Thoracic aorta (tissue), 2 donors: Measurements from ENCODE around the gene SOD1. TPM values are rescaled to one million over a fixed set of nuclear protein-coding genes. Genes with fewer than 3 reads are reported as not detected.

Source experiments
- ATAC-seq: fragments of 150-250 bp; one replicate; pipeline ENCODE4 v1.8.0; 2017; ENCODE audit warnings: low read depth; ENCODE audit not compliant: insufficient number of reproducible peaks, low FRiP score
- DNase-seq: peaks from one replicate; pipeline ENCODE4 v3.0.0-alpha.2; 2020; ENCODE audit warnings: low spot score
- H3K27ac ChIP-seq, 2 donors: fragments of 200-600 bp; sonication (generic); 1 replicate in 1 of 2; 2 replicates in 1 of 2; pipeline ENCODE4 v1.5.1; 2016; ENCODE audit warnings: mild to moderate bottlenecking in 2 of 2, moderate library complexity in 2 of 2
- H3K27me3 ChIP-seq: fragments of 200-600 bp; sonication (generic); replicated peaks from 2 replicates; pipeline ENCODE4 v1.6.0; 2016; ENCODE audit warnings: mild to moderate bottlenecking; ENCODE audit not compliant: insufficient read depth
- H3K36me3 ChIP-seq: fragments of 200-600 bp; sonication (generic); one replicate; pipeline ENCODE4 v1.5.1; 2016
- H3K4me1 ChIP-seq, 2 donors: fragments of 200-600 bp; sonication (generic); 1 replicate in 1 of 2; 2 replicates in 1 of 2; pipeline versions ENCODE4 v1.5.1 to v1.6.0; 2016; ENCODE audit warnings: low read depth in 2 of 2, mild to moderate bottlenecking in 1 of 2; ENCODE audit not compliant: control insufficient read depth in 1 of 2
- H3K4me3 ChIP-seq: fragments of 200-600 bp; sonication (generic); 2 replicates; pipeline ENCODE4 v1.5.1; 2016; ENCODE audit warnings: mild to moderate bottlenecking
- H3K9me3 ChIP-seq: fragments of 200-600 bp; sonication (generic); 2 replicates; pipeline ENCODE4 v1.5.1; 2016
- total RNA-seq, 2 donors: library from RNA; depleted of rRNA; stranded (reverse); fragments of >200 nt; gene quantifications; one replicate each; pipeline versions ENCODE4 v1.1.0 to v1.2.3, GENCODE V29; 2016
- TF ChIP-seq, protein P1 (sequence below): fragments of 200-600 bp; sonication (generic); IDR thresholded peaks from one replicate; pipeline ENCODE4 v1.5.1; 2019; ENCODE audit warnings: antibody characterized with exemption

Gene SOD1
- total RNA-seq, 2 donors from 2014 or later: 111 to 215 TPM

GRCh38 chr21:31668651-31669491 is 9.4 kb downstream of the SOD1 start:
- TF ChIP-seq, protein P1, sequence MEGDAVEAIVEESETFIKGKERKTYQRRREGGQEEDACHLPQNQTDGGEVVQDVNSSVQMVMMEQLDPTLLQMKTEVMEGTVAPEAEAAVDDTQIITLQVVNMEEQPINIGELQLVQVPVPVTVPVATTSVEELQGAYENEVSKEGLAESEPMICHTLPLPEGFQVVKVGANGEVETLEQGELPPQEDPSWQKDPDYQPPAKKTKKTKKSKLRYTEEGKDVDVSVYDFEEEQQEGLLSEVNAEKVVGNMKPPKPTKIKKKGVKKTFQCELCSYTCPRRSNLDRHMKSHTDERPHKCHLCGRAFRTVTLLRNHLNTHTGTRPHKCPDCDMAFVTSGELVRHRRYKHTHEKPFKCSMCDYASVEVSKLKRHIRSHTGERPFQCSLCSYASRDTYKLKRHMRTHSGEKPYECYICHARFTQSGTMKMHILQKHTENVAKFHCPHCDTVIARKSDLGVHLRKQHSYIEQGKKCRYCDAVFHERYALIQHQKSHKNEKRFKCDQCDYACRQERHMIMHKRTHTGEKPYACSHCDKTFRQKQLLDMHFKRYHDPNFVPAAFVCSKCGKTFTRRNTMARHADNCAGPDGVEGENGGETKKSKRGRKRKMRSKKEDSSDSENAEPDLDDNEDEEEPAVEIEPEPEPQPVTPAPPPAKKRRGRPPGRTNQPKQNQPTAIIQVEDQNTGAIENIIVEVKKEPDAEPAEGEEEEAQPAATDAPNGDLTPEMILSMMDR: no peak
- H3K4me3 ChIP-seq: no peak overlapping the region
- no peak for DNase-seq
- H3K27ac ChIP-seq: peak overlapping the region in 1 of 2 donors; percentile 18
- H3K36me3 ChIP-seq: peaks cover 20% of the 10 kb centered on the region
- H3K27me3 ChIP-seq: no peaks in the 10 kb centered on the region
- peaks cover 15 to 37% of the 10 kb centered on the region in 2 donors for H3K4me1 ChIP-seq
- ATAC-seq: no peak
- no peaks in the 10 kb centered on the region for H3K9me3 ChIP-seq

DNA sequence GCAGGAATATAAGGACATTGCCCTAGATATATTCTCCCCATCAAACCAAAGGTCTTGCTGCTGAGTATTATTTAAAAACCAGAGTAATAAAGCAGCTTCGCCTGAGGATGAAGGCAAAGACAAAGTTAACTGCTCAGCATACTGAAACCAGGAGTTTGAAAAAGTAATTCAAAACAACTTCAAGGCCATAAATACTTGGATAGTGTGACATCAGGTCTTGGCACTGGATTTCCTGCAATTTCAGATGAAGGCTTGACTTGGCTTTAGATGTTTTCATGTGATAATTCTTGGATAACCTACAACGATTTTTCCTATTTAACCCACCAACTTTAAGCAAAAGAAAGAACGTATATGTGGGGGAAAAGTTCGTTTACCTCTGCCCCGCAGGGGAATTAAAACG is 10.6 kb downstream of the SOD1 start:
- Histone ChIP-seq H3K27ac (peak overlapping the region in 1 of 2 donors; percentile 10), H3K27me3 (no peaks in the 10 kb centered on the region), H3K36me3 (peaks cover 20% of the 10 kb centered on the region), H3K4me1 (peaks cover 15 to 33% of the 10 kb centered on the region in 2 donors), H3K9me3 (no peaks in the 10 kb centered on the region), H3K4me3 (no peak overlapping the region)
- DNase-seq (no peak), ATAC-seq (no peak)
- TF ChIP-seq, protein P1: no peak

DNA sequence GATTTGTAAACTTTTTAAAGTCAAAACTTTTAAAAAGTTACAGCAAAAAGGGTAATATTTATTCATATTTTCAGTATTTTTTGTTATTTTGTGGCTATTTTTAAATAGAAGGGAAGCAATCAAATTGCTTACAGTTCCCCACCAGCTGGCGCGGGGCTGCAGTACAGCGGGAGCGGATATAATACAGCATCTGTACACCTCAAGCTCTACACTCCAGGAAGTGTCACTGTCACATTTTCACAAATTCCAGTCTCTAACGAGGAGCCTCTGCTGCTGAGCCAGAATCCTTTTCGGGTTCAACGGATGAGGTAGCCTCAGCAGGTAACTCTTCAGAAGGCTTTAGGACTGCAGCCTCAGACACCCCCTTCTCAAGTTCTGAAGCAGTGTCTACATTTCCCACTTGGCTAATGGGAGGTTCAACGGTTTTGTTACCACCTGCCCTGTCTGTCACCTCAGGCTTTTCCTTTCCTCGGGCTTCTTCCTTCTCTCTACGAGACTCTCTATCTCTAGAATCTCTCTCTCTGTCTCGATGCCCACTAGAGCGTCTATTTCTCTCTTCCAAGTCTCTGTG is 11.7 kb downstream of the SOD1 start:
- Histone ChIP-seq H3K4me3 (no peak overlapping the region), H3K27ac (no peak overlapping the region), H3K36me3 (peaks cover 17% of the 10 kb centered on the region), H3K4me1 (peaks cover 10 to 27% of the 10 kb centered on the region in 2 donors), H3K9me3 (no peaks in the 10 kb centered on the region), H3K27me3 (no peaks in the 10 kb centered on the region)
- ATAC-seq: no peak
- no peak for DNase-seq
- TF ChIP-seq, protein P1: no peak

- no peak for ATAC-seq
- no peak overlapping the region for H3K4me3 ChIP-seq
- H3K27ac ChIP-seq: no peak overlapping the region
- H3K36me3 ChIP-seq: peaks cover 17% of the 10 kb centered on the region
- H3K9me3 ChIP-seq: no peaks in the 10 kb centered on the region
- no peak for DNase-seq
- TF ChIP-seq, protein P1: no peak
- peaks cover 4 to 25% of the 10 kb centered on the region in 2 donors for H3K4me1 ChIP-seq
- no peaks in the 10 kb centered on the region for H3K27me3 ChIP-seq
Observed at GRCh38 chr21:31671931-31672330, 12.4 kb downstream of the SOD1 start.

DNA sequence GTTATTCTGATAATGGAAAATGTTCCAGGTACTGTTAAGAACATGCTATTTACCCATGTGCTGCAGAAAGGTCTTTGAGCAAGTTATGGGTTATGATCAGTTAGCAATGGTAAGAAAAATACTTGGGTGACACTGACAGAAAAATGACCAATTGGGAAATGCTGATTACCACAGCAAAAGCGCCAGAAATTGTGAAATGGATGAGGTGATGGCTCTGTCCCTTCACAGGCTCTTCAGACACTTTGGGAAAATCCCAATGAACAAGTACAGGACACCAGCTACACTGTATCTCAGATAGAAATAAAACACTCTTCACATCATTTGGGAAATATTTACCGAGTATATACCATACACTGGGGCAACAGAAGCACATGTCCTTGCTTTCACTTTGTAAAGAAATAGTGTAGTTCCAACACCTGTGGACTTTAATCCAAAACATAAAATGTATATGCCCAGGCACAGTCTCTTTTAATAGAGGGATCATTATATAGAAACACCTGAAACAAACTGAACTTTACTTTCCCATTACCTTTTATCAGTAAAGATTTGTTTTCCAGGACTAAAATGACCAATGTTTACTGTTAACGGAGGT is 13.9 kb downstream of the SOD1 start:
- ATAC-seq: no peak
- no peak for DNase-seq
- Histone ChIP-seq H3K4me3 (no peak overlapping the region), H3K27ac (no peak overlapping the region), H3K36me3 (peaks cover 7% of the 10 kb centered on the region), H3K27me3 (no peaks in the 10 kb centered on the region), H3K9me3 (no peaks in the 10 kb centered on the region), H3K4me1 (peaks cover 3 to 19% of the 10 kb centered on the region in 2 donors)
- TF ChIP-seq, protein P1: no peak
